Heart right ventricle (tissue), 16 donors: Measurements from ENCODE around the gene NETO1. TPM values are rescaled to one million over a fixed set of nuclear protein-coding genes. Genes with fewer than 3 reads are reported as not detected.

Experiments
- ATAC-seq, 8 donors: fragments of 200-7000 bp; cut with Tn5 transposase; one replicate each; pipeline ENCODE4 v1.9.1; 2020; ENCODE audit warnings: mild to moderate bottlenecking in 8 of 8, moderate library complexity in 8 of 8, moderate number of reproducible peaks in 1 of 8
- DNase-seq, 2 donors: peaks; one replicate each; pipeline ENCODE4 v3.0.0-alpha.2; 2020
- H3K27ac ChIP-seq, 10 donors: fragments of 200-600 bp; sonication (generic) in 2 of 10; one replicate each; pipeline versions ENCODE4 v1.5.0 to v1.8.0; 2020 to 2022; ENCODE audit warnings: mild to moderate bottlenecking in 3 of 10
- H3K27me3 ChIP-seq, 7 donors: fragments of 200-600 bp; one replicate each; pipeline ENCODE4 v1.8.0; 2021 to 2022; ENCODE audit warnings: mild to moderate bottlenecking in 2 of 7
- H3K36me3 ChIP-seq, 9 donors: fragments of 200-600 bp; sonication (generic) in 1 of 9; one replicate each; pipeline versions ENCODE4 v1.5.0 to v1.8.0; 2020 to 2022; ENCODE audit warnings: mild to moderate bottlenecking in 2 of 9
- H3K4me1 ChIP-seq, 9 donors: fragments of 200-600 bp; sonication (generic) in 1 of 9; one replicate each; pipeline versions ENCODE4 v1.5.0 to v1.8.0; 2020 to 2022; ENCODE audit warnings: mild to moderate bottlenecking in 4 of 9
- H3K4me3 ChIP-seq, 10 donors: fragments of 200-600 bp; sonication (generic) in 2 of 10; one replicate each; pipeline versions ENCODE4 v1.5.0 to v1.8.0; 2020 to 2022; ENCODE audit warnings: mild to moderate bottlenecking in 7 of 10, moderate library complexity in 2 of 10
- H3K9me3 ChIP-seq, 11 donors: fragments of 200-600 bp in 10 of 11; sonication (generic) in 2 of 11; one replicate each; pipeline versions ENCODE4 v1.5.0 to v1.8.0; 2013 to 2022; ENCODE audit warnings: mild to moderate bottlenecking in 2 of 11, control low read depth in 1 of 11, moderate library complexity in 1 of 11
- CTCF ChIP-seq, 9 donors: fragments of 200-600 bp; sonication (generic) in 2 of 9; IDR thresholded peaks; one replicate each; pipeline versions ENCODE4 v1.5.0 to v1.8.0; 2021 to 2022; ENCODE audit warnings: antibody characterized with exemption in 9 of 9, mild to moderate bottlenecking in 5 of 9, moderate library complexity in 1 of 9
- WGBS, 2 donors: extraction: QIAGEN DNeasy Blood & Tissue Kit; methylation state at CpG; one replicate each; pipeline ENCODE4 v1.1.7; 2013; ENCODE audit warnings: inconsistent platforms in 1 of 2; 5-methylcytosine and 5-hydroxymethylcytosine counted together
- intact Hi-C, 10 donors: fragments of 100-400 bp; cut with DNase I; formaldehyde crosslinking; loops; one replicate each; pipeline versions ENCODE4 v1.11.1 to v1.14.2; 2022
- microRNA-seq, 2 donors: library from miRNA; unstranded; fragments of <30 nt; microRNA quantifications; one replicate each; pipeline ENCODE4 v1.2.0, GENCODE V29; 2021
- polyA plus RNA-seq, 2 donors: library from polyadenylated mRNA; stranded (reverse); fragments of 200-250 nt; gene quantifications; one replicate each; pipeline ENCODE4 v1.2.3, GENCODE V29; 2013
- total RNA-seq, 10 donors: library from RNA; stranded (reverse); fragmentation: NEBNext Ultra II Directional in 3 of 10; extraction: Animal tissue kit (Norgen Biotek cat#: 25700) in 3 of 10; gene quantifications; one replicate each; pipeline versions ENCODE4 v1.2.1 to v1.2.4, GENCODE V29; 2021 to 2023
- donor health status: Arrhythmogenic right ventricular cardiomyopathy.
- donor health status: ischemic (EF 13 %, LVEDD 7.1; RV severe dilation, severe dysfunction).
- donor health status: healthy with polysubstance abuse.
- donor health status: DM: no; HTN: yes; CAD: no.
- donor health status: DM: no; HTN: no; CAD: no.
- donor health status: ischemic (EF 25% LVEDD 6.9; RV normal size, moderate dysfunction).
- donor health status: ischemic (EF 25% LVEDD 5.7; RV mildly dilated, moderate dysfunction).
- donor health status: healthy.
- donor health status: DM: yes; HTN: yes; CAD: no.
- donor health status: Ischemic cardiomyopathy.
- donor health status: ischemic (EF 35%, LVEDD 5.7; RV mildly dilated, moderate dysfunction).
- donor health status: nonischemic (EF 11% LVEDD 7.7; RV severe dilation, severe dysfunction).
- donor health status: DM: yes; HTN: yes; CAD: no.
- donor health status: PGD.
- donor health status: ischemic (EF 29% LVEDD 5.4; RV normal size, mild dysfunction).
- donor health status: nonischemic (EF 23%, LVEDD 6.1; RV moderate dilation, normal function).

The NETO1 gene
- total and polyA plus RNA-seq, 12 donors: 0.07 to 0.78 (median 0.52) TPM; not detected in 6

GRCh38 chr18:72700961-72701710, 166.7 kb downstream of the NETO1 start:
- ATAC-seq: no peak
- peak in 7 of 9 donors; percentile 27 to 55 (median 36) for TF ChIP-seq CTCF (IDR thresholded peaks at IDR 0.05)
- intact Hi-C loops: loop anchor here in 2 of 10 donors (5.0 kb wide), 2 partner anchors 1411 to 1416 kb away; no protein-coding TSS in a partner anchor
- Histone ChIP-seq H3K27me3 (no peaks in the 10 kb centered on the region), H3K9me3 (no peaks in the 10 kb centered on the region), H3K4me1 (no peaks in the 10 kb centered on the region), H3K4me3 (no peak overlapping the region), H3K27ac (no peak overlapping the region), H3K36me3 (no peaks in the 10 kb centered on the region)
- DNase-seq: no peak
- 13 to 15% methylated on average over 1 of the region's 1 CpG for WGBS, 2 donors

GRCh38 chr18:72697706-72698105, 170.1 kb downstream of the NETO1 start:
- Histone ChIP-seq H3K9me3 (no peaks in the 10 kb centered on the region), H3K36me3 (no peaks in the 10 kb centered on the region), H3K4me3 (no peak overlapping the region), H3K27me3 (peaks cover 0 to 11% (median 0%) of the 10 kb centered on the region in 7 donors), H3K4me1 (peaks cover 0 to 4% (median 0%) of the 10 kb centered on the region in 9 donors), H3K27ac (no peak overlapping the region)
- ATAC-seq: no peak
- 40 to 64% methylated on average over 6 of the region's 6 CpGs for WGBS, 2 donors
- intact Hi-C loops: no loop called here
- no peak for DNase-seq
- TF ChIP-seq CTCF (IDR thresholded peaks at IDR 0.05): no peak

- peaks cover 0 to 13% (median 0%) of the 10 kb centered on the region in 7 donors for H3K27me3 ChIP-seq
- intact Hi-C loops: no loop called here
Measured at GRCh38 chr18:72692595-72692994, 175.2 kb downstream of the NETO1 start.

More at GRCh38 chr18:72692595-72692994, 175.2 kb downstream of the NETO1 start:
- DNase-seq (no peak), ATAC-seq (no peak)
- no peaks in the 10 kb centered on the region for H3K36me3 ChIP-seq
- H3K4me3 ChIP-seq: no peak overlapping the region
- WGBS, 2 donors: 28 to 42% methylated on average over 8 of the region's 8 CpGs
- H3K27ac ChIP-seq: no peak overlapping the region
- no peak for TF ChIP-seq CTCF (IDR thresholded peaks at IDR 0.05)
- no peaks in the 10 kb centered on the region for H3K9me3 ChIP-seq
- peaks cover 0 to 9% (median 0%) of the 10 kb centered on the region in 9 donors for H3K4me1 ChIP-seq

Small RNA genes within 50 kb of the gene (microRNA-seq; reads per million reads assigned to microRNA genes)
- gene MIR548AV: 0 reads per million in 2 donors
